CD4-positive, alpha-beta T cell (primary cell): ENCODE data around the gene LZIC. TPM values are rescaled to one million over a fixed set of nuclear protein-coding genes. Genes with fewer than 3 reads are reported as not detected.

ENCODE experiments used
- ATAC-seq: fragments of 200-7000 bp; cut with Tn5 transposase; one replicate; pipeline ENCODE4 v1.10.0; 2022; ENCODE audit warnings: mild to moderate bottlenecking; ENCODE audit not compliant: poor library complexity
- CTCF ChIA-PET: fragments of 350-600 bp; sonication (Branson Sonifier 250); formaldehyde crosslinking; loops from one replicate; lab custom pipeline; 2021; ENCODE audit warnings: antibody characterized with exemption, inconsistent platforms; lab: Charles Lee
- POLR2A ChIA-PET: fragments of 350-600 bp; sonication (Branson Sonifier 250); formaldehyde crosslinking; loops from one replicate; lab custom pipeline; 2021; ENCODE audit warnings: antibody characterized with exemption, inconsistent platforms; lab: Charles Lee
- DNase-seq, 14 experiments: peaks; one replicate each; pipeline ENCODE4 v3.0.0-alpha.2; 2013 to 2020; ENCODE audit warnings: mixed read lengths in 2 of 14
- H3K27ac ChIP-seq, 2 donors: one replicate each; pipeline versions ENCODE4 v1.5.1 to v1.7.0; 2013; ENCODE audit warnings: low read length in 2 of 2, low read depth in 1 of 2, mild to moderate bottlenecking in 1 of 2
- H3K27me3 ChIP-seq, 2 experiments: 1 replicate in 1 of 2; 2 replicates in 1 of 2; pipeline versions ENCODE4 v1.6.1 to v1.7.0; 2013; ENCODE audit warnings: low read length in 2 of 2, control low read depth in 1 of 2, mild to moderate bottlenecking in 1 of 2, moderate library complexity in 1 of 2; ENCODE audit not compliant: insufficient read depth in 2 of 2, control insufficient read depth in 1 of 2
- H3K36me3 ChIP-seq: one replicate; pipeline ENCODE4 v1.6.1; 2013; ENCODE audit warnings: low read length, control low read depth; ENCODE audit not compliant: insufficient read depth
- H3K4me1 ChIP-seq: one replicate; pipeline ENCODE4 v1.6.1; 2013; ENCODE audit warnings: low read length, control low read depth; ENCODE audit not compliant: insufficient read depth
- H3K4me3 ChIP-seq: one replicate; pipeline ENCODE4 v1.5.1; 2013; ENCODE audit warnings: mild to moderate bottlenecking, low read length, moderate library complexity
- H3K9me3 ChIP-seq, 2 experiments: 1 replicate in 1 of 2; 2 replicates in 1 of 2; pipeline versions ENCODE4 v1.6.1 to v1.7.0; 2013; ENCODE audit warnings: low read length in 2 of 2, mild to moderate bottlenecking in 2 of 2, control low read depth in 1 of 2, moderate library complexity in 1 of 2; ENCODE audit not compliant: control insufficient read depth in 1 of 2, insufficient read depth in 1 of 2
- H3K27ac Mint-ChIP-seq: one replicate; pipeline ENCODE4 v1.8.0; 2020; ENCODE audit warnings: mixed read lengths
- H3K27me3 Mint-ChIP-seq: one replicate; pipeline ENCODE4 v1.8.0; 2021; ENCODE audit warnings: mixed read lengths
- H3K36me3 Mint-ChIP-seq: one replicate; pipeline ENCODE4 v1.8.0; 2021; ENCODE audit warnings: low read depth, mixed read lengths
- H3K4me1 Mint-ChIP-seq: one replicate; pipeline ENCODE4 v1.8.0; 2021; ENCODE audit warnings: low read depth, mixed read lengths
- H3K4me3 Mint-ChIP-seq: one replicate; pipeline ENCODE4 v1.8.0; 2020; ENCODE audit warnings: mild to moderate bottlenecking, mixed read lengths
- H3K9me3 Mint-ChIP-seq: one replicate; pipeline ENCODE4 v1.8.0; 2020; ENCODE audit warnings: mixed read lengths
- intact Hi-C, 2 experiments: fragments of 100-400 bp; cut with DNase I in 1 of 2; cut with micrococcal nuclease in 1 of 2; formaldehyde crosslinking; loops; one replicate each; pipeline versions ENCODE4 v1.15.1 to v1.9.0; 2023 to 2025; cut with DNase I, micrococcal nuclease
- total RNA-seq, 174 experiments: library from RNA in 2 of 174; stranded (reverse) in 2 of 174; gene quantifications; one replicate each; pipeline ENCODE4 v1.2.3 and lab custom pipeline; 2021 to 2026
- TF ChIP-seq, protein P1 (sequence below): fragments of 200-600 bp; IDR thresholded peaks from one replicate; pipeline ENCODE4 v1.8.0; 2022; ENCODE audit warnings: antibody characterized with exemption, mild to moderate bottlenecking

LZIC gene
- total RNA-seq, 2 experiments from 2014 or later = 16.0 to 18.1 TPM

DNA sequence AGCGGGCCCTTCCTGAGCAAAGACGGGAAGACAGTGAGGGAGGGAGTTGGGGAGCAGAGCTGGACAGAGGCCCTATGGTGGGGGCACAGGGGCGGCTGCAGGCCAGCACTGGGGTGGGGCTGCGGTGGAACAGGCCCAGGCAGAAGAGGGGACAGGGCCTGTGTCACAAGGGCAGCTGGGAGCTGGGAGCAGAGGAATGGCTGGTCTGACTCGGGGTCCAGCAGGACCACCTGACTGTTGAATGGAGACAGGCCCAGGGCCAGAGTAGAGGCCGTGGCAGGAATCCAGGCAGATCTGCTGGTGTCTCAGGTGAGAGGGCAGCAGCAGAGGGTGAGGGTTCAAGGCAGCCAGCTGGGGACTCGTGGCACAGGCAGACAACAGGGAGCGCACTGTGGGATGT lies 58.4 kb downstream of the LZIC start:
- ATAC-seq (no peak), DNase-seq (no peak)
- peaks cover 25% of the 10 kb centered on the region for H3K4me1 ChIP-seq
- intact Hi-C loops = no loop called here
- peaks cover 4% of the 10 kb centered on the region for H3K36me3 ChIP-seq
- TF ChIP-seq, protein P1, sequence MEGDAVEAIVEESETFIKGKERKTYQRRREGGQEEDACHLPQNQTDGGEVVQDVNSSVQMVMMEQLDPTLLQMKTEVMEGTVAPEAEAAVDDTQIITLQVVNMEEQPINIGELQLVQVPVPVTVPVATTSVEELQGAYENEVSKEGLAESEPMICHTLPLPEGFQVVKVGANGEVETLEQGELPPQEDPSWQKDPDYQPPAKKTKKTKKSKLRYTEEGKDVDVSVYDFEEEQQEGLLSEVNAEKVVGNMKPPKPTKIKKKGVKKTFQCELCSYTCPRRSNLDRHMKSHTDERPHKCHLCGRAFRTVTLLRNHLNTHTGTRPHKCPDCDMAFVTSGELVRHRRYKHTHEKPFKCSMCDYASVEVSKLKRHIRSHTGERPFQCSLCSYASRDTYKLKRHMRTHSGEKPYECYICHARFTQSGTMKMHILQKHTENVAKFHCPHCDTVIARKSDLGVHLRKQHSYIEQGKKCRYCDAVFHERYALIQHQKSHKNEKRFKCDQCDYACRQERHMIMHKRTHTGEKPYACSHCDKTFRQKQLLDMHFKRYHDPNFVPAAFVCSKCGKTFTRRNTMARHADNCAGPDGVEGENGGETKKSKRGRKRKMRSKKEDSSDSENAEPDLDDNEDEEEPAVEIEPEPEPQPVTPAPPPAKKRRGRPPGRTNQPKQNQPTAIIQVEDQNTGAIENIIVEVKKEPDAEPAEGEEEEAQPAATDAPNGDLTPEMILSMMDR = no peak
- Mint-ChIP-seq H3K4me1 (peaks cover 17% of the 10 kb centered on the region), H3K9me3 (no peaks in the 10 kb centered on the region), H3K36me3 (no peaks in the 10 kb centered on the region), H3K27ac (no peak overlapping the region), H3K27me3 (no peaks in the 10 kb centered on the region), H3K4me3 (no peak overlapping the region)
- H3K27ac ChIP-seq = no peak overlapping the region
- H3K4me3 ChIP-seq = no peak overlapping the region
- no peaks in the 10 kb centered on the region for H3K27me3 ChIP-seq
- no peaks in the 10 kb centered on the region for H3K9me3 ChIP-seq
- CTCF ChIA-PET = no interaction called here
- POLR2A ChIA-PET = no interaction called here

- POLR2A ChIA-PET = no interaction called here
- intact Hi-C loops = no loop called here
Measured at GRCh38 chr1:9883585-9884449, 59.4 kb downstream of the LZIC start.

GRCh38 chr1:9882945-9883303 lies 60.3 kb downstream of the LZIC start:
- no peaks in the 10 kb centered on the region for H3K9me3 Mint-ChIP-seq
- ChIA-PET CTCF (no interaction called here), POLR2A (no interaction called here)
- no peak for ATAC-seq
- H3K4me3 Mint-ChIP-seq = no peak overlapping the region
- peaks cover 4% of the 10 kb centered on the region for H3K36me3 ChIP-seq
- H3K9me3 ChIP-seq = no peaks in the 10 kb centered on the region
- intact Hi-C loops = no loop called here
- DNase-seq = no peak
- peaks cover 13% of the 10 kb centered on the region for H3K4me1 Mint-ChIP-seq
- H3K27ac Mint-ChIP-seq = no peak overlapping the region
- TF ChIP-seq, protein P1 = no peak
- peaks cover 25% of the 10 kb centered on the region for H3K4me1 ChIP-seq
- no peaks in the 10 kb centered on the region for H3K36me3 Mint-ChIP-seq
- no peak overlapping the region for H3K4me3 ChIP-seq
- no peaks in the 10 kb centered on the region for H3K27me3 ChIP-seq
- H3K27ac ChIP-seq = no peak overlapping the region
- no peaks in the 10 kb centered on the region for H3K27me3 Mint-ChIP-seq

More at GRCh38 chr1:9883585-9884449, 59.4 kb downstream of the LZIC start:
- ATAC-seq (no peak), DNase-seq (no peak)
- Mint-ChIP-seq H3K36me3 (no peaks in the 10 kb centered on the region), H3K9me3 (no peaks in the 10 kb centered on the region), H3K4me1 (peaks cover 13% of the 10 kb centered on the region), H3K4me3 (no peak overlapping the region), H3K27ac (no peak overlapping the region), H3K27me3 (no peaks in the 10 kb centered on the region)
- CTCF ChIA-PET = no interaction called here
- TF ChIP-seq, protein P1 = no peak
- H3K27me3 ChIP-seq = no peaks in the 10 kb centered on the region
- H3K4me1 ChIP-seq = peaks cover 25% of the 10 kb centered on the region
- no peak overlapping the region for H3K27ac ChIP-seq
- H3K4me3 ChIP-seq = no peak overlapping the region
- H3K9me3 ChIP-seq = no peaks in the 10 kb centered on the region
- peaks cover 4% of the 10 kb centered on the region for H3K36me3 ChIP-seq
